Myocyte (in vitro differentiated cells): ENCODE results near the gene PKMYT1. TPM values are rescaled to one million over a fixed set of nuclear protein-coding genes. Genes with fewer than 3 reads are reported as not detected.

Experiments
- DNase-seq: peaks from one replicate; pipeline ENCODE4 v3.0.0-alpha.2; 2012; ENCODE audit warnings: low read depth
- polyA plus RNA-seq: library from polyadenylated mRNA; unstranded; fragments of >200 nt; gene quantifications from one replicate; pipeline ENCODE4 v1.2.1, GENCODE V29; 2012; ENCODE audit warnings: missing spikeins
- total RNA-seq: library from RNA; depleted of rRNA; stranded (reverse); fragments of >200 nt; gene quantifications from 2 replicates; pipeline ENCODE4 v1.2.3, GENCODE V29; 2014

The PKMYT1 gene
- 0.53 and 6.7 TPM in 2 replicates for total RNA-seq
- polyA plus RNA-seq, result 6.0 TPM

DNA sequence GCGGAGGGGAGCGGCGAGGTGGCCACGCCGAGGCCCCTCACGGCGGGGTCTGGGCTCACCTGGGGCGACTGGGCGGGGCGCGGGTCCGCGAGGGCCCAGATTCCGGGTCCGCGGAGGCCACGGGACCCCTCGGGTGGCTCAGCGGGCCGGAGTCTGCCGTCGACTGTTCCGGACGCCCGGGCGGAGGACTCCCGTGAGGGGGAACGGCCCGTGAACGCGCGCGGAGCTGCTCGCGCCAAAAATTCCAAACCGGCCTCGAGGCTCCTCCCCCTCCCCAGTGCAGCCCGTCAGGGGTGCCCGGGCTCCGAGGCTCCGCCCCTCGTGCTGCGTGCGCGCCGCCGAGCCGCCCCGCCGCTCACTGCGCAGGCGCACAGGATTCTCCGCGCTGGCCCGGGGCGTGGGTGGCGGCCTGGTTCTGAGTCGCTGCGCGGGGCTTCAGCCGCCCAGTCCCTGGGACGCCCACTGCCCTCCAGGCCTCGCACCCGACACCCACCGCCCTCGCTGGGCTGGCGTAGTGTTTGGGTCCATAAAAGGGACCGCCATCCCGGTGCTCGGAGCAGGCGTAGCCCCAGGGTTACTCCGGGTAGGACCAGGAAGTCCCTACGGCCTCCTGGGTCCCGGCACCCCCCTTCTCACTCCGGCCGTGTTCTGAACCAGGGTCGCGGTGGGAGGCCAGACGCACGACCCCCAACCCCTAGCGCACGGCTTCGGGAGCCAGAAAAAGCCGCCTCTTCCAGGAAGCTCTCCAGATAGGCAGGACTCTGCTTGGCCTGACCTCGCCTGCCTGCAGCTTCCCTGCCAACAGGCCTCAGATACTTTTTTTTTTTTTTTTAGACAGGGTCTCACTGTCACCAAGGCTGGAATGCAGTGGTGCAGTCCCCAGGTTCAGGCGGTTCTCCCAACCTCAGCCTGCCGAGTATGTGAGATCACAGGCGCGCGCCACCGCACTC, at the start of gene PKMYT1:
Gene PKMYT1, minus strand, starts transcription at position 220 of the 950 bp plus-strand sequence. CDS start 789 bp downstream, outside the sequence.
- peak; percentile 89 for DNase-seq

DNA sequence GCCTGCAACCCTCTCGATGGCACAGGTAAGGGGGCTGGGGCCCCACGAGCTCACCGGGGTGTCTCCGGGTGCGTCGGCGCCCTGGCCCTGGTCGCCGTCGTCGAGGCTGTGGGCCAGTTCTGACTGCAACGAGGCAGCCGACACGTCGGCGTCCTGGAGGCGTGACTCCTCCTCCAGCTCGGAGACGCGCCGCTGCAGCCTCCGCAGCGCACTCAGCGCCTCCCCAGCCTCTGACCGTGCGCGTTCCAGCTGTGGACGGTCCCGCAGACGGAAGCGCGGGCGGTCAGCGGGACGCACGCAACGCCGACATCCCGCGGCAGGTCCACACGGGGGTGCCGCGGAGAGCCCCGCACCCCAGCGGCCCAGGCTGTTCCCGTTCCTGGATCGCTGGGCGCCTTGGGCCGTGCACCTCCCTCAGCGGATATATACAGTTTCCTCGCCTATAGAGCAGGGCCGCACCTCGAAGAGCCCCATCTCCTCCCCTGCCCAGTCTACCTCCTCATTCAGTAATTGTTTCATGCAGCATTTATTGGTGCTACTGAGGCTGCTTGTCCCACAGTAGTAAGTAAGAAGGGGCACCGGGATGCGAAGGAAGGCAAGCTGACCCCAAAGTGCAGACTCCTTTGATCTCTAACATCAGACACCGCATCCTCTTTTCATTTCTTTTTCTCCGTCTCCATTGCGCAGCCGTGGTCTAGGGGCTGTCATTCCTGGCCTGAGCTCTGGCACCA, 49.4 kb upstream of the PKMYT1 start:
- no peak for DNase-seq

DNA sequence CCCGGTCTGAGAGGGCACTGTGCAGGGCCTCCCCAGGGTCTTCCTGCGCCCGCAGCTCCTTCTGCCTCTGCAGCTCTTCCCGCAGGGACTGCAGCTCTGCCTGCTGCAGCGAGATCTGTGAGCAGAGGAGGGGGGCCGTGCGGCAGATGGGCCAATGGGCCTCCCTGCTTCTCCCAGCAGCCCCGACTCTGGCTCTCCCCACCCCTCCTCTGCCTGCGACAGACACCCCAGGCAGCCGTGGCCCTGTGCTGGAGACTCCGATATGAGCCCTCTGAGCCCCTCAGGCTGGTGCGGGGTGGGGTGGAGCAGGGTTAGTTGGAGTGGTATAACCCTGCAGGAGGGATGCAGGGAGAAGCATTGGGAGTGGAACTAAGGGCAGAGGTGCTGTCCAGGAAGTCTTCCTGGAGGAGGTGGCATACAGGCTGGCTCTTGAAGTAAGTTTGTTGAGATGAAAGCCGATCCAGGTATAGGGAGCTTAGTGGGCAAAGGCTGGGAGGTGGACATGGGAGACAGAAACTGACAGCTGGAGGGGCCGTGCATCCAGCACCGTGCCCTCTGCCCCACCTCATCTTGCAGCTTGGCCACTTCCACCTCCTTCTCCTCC, 48.6 kb upstream of the PKMYT1 start:
- no peak for DNase-seq

DNA sequence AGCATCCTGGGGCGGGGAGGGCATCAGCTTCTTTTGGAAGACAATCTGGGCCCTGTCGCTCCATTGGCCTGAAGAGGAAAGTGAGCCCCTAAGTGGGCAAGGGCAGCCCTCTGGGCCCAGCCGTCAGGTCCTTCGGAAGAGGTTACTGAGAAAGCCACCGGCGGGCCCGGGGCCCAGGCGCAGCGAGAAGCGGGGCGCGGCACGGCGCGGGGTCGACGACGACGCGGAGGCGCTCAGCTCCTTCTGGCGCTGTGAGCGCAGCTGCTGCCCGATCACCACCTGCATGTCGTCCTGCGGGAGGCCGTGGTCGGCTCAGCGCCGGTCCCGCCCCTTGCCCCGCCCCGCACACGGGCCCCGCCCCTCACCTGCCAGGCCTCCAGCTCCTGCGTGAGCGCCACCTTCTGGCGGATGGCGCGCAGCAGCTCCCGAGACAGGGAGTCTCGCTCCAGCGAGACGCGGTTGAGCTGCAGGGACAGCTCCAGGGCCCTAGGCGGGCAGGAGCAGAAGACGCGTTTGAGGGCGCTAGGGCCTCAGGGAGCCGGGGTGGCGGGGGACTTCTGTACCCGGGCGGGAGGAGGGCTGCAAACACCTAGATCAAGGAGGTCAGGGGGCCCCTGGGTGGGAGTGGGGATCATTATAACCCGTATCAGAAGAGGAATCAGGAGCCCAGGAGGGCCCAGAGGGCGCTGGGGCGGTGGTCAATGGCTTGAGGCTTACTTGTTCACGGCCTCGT, 47.9 kb upstream of the PKMYT1 start:
- no peak for DNase-seq

DNA sequence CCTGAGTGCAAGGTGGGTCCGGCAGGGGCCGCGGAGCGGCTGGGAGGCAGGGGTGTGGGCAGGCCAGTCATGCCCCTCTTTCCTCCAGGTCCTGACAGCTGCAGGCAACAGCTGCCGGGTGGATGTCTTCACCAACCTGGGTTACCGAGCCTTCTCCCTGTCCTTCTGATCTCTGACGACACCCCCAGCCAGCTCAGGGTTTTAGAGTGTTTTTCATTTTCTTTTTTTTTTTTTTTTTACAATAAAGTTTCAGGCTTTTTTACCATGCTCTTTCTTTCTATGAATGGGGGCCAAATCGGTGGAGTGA, 47.2 kb upstream of the PKMYT1 start:
- peak; percentile 20 for DNase-seq

DNA sequence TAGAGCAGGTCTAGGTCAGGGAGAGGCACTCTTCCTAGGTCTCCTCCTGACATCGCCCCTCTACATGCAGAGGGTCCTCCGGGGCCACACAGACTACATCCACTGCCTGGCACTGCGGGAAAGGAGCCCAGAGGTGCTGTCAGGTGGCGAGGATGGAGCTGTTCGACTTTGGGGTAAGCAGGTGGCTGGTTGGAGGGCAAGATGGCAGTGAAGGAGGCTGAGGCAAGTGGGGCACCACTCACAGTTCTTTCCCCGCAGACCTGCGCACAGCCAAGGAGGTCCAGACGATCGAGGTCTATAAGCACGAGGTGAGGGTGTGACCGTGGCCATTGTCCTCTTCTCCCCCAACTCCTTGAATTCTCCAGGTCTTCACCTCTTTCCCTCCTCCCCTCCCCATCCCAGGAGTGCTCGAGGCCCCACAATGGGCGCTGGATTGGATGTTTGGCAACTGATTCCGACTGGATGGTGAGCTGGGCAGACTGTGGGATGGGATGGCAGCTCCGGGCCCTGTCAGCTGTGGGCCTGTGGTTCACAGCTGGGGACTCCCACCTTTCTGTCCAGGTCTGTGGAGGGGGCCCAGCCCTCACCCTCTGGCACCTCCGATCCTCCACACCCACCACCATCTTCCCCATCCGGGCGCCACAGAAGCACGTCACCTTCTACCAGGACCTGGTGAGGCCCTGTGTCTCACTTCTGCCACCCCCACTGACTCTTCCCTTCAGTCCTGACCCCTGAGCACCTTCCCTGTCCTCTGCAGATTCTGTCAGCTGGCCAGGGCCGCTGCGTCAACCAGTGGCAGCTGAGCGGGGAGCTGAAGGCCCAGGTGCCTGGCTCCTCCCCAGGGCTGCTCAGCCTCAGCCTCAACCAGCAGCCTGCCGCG, 46.6 kb upstream of the PKMYT1 start:
- no peak for DNase-seq

DNA sequence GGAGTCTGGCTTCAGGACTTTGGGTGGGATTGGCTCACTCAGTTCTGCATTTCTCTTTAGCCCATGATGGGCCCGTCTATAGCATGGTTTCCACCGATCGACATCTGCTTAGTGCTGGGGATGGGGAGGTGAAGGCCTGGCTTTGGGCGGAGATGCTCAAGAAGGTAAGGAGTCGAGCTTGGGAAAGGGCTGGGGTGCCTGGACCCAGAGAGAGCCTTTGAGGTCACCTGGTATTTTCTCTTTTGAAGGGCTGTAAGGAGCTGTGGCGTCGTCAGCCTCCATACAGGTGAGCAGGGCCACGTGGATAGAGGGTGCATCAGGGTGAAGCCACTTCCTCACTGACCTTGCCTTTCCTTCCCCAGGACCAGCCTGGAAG, 45.7 kb upstream of the PKMYT1 start:
- DNase-seq, result no peak

DNA sequence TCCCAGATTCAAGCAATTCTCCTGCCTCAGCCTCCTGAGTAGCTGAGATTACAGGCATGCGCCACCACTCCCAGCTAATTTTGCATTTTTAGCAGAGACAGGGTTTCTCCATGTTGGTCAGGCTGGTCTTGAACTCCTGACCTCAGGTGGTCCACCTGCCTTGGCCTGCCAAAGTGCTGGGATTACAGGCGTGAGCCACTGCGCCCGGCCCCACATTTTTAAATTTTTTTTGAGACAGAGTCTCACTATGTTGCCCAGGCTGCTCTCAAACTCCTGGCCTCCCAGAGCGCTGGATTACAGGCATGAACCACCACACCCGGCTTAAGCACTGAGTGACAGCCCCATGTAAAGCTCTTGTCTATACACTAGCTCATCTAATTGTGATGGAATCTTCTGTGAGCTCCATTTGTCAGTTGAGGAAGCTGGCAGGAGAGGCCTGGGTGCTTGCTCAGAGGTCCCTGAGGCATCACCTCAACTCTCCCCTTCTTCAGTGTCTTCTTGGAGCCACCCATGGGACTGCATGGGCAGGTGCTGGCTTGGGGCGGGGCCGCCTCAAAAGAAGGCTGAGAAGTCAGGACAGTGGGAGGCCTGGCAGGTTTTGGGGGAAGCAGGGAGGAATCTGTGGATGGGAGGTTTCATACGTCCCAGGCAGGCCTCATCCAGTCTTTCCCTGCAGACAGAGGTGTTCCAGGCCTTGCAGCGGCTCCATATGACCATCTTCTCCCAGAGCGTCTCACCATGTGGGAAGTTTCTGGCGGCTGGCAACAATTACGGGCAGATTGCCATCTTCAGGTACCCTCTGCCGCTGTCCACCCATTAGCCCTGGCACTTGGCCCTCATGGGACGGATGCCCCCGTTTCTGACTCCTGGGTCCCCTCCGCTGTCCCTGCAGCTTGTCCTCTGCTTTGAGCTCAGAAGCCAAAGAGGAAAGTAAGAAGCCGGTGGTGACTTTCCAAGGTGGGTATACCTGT, 45.1 kb upstream of the PKMYT1 start:
- DNase-seq, result no peak

DNA sequence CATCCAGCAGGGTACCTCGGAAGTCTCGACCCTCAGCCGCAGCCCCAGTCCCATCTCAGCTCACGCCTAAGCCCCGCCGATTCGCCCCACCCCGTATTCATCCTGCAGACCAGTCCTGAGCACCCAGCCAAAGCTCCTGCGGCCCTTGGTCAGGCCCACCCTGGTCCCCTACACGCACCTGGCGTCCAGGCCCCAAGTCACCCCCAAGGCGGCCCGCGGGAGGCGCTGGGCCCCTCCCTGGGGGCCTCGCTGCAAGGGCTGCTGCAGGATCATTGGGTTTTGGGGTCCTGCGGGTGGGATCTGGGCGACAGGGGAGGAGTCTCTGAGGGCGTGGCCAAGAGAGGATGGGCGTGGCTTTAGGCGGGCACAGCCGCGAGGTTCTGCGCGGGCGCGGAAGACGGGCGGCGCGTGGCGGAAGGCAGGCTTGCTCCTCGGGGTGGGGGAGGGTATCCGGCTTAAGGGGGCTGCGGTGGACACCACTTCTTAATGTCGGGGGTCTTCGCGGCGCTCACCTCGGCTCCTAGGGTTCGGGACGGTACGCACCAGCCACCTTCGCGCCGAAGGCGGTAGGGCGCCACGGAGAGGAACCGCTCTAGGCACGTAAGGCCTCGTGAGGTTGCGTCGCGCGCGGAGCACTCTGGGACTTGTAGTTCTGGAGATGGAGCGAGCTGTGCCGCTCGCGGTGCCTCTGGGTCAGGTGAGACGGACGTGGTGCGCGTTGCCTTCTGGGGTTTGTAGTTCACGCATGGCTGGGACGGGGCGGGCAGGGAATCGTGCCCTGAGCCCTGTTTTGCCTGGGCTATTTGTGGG, 43.6 kb upstream of the PKMYT1 start, which contains the start of the genes HCFC1R1 and THOC6:
Gene HCFC1R1, minus strand, starts transcription at position 274 of the 810 bp plus-strand sequence. Its CDS starts 1 bp downstream, at position 273.
Gene THOC6, plus strand, starts transcription at position 367 of the 810 bp plus-strand sequence. Its CDS starts 292 bp downstream, at position 659.
- DNase-seq, result peak; percentile 98

DNA sequence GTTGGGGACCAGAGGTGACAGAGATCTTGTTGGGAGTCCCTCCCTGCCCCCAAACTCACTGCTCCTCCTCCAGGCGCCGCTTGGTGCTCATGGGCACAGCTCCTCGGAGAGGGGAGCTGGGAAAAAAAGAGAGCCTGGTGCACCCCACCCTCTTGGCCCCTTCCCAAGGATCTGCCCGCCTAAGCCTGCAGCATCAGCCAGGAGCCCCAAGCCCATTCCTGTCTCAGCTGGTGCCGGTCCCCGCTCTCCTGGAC, 43.1 kb upstream of the PKMYT1 start:
- peak; percentile 90 for DNase-seq

DNA sequence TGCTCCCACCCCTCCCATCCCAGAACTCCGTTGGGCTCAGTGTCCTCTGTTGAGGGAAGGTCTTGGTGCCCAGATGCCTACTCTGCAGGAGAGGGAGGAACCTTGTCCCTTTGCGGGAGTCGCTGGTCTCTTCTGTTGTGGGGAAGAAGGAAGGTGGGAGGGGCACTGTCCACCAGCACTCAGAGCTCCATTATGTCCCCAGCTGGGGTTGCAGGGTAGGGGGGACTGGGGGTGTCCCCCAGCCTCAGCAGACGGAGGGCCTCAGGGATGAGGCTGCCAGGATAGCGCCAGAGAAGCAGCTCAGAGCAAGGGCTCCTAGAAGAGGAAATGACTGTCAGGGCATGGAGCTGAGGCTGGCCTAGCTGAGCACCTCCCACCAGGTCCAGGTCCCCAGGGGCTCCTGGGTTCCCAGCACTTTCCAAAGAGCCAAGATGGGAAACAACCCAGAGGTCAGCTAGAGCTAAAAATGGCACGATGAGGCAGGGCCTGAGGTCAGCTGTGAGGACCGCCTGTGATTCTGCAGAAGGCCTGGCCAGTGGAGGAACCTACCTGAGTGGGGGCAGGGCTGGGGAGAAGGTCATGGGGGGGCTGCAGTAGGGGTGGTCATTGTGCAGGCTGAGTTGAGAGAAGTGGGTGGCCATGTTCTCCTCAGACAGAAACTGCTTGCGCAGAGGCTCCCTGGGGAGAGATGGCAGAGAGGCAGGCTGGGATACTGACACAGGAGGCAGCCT, 42.6 kb upstream of the PKMYT1 start:
- DNase-seq, result peak; percentile 90

DNA sequence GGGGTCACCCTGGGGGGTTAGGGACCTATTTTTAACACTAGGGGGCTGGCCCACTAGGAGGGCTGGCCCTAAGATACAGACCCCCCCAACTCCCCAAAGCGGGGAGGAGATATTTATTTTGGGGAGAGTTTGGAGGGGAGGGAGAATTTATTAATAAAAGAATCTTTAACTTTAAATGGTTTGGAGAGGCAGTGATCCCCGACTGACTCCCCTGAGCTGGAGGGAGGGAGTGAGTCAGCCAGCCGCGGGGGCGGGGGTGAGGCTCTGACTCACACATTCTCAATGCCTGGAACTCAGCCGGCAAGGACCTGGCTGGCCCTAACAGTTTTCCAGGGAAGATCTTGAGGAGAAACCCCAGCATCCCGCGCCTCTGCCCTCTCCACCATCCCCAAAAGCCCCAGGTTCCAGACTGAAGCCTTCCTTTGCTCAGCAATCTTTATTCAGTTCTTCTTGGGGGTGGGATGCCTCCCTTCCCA, 42.0 kb upstream of the PKMYT1 start:
- DNase-seq, result peak; percentile 96

DNA sequence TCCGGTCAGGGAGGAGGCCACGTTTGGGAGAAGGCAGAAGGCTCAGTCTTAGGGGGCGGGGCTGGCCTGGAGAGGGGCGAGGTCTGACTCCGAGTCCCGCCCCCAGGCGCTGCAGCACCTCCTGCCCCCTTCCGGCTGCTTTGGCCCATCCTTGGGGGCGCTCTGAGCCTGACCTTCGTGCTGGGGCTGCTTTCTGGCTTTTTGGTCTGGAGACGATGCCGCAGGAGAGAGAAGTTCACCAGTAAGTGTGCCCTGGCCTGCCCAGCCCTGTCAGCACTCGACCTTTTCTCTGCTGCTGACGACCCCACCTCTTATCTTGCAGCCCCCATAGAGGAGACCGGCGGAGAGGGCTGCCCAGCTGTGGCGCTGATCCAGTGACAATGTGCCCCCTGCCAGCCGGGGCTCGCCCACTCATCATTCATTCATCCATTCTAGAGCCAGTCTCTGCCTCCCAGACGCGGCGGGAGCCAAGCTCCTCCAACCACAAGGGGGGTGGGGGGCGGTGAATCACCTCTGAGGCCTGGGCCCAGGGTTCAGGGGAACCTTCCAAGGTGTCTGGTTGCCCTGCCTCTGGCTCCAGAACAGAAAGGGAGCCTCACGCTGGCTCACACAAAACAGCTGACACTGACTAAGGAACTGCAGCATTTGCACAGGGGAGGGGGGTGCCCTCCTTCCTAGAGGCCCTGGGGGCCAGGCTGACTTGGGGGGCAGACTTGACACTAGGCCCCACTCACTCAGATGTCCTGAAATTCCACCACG, 41.4 kb upstream of the PKMYT1 start:
- DNase-seq, result peak; percentile 98

DNA sequence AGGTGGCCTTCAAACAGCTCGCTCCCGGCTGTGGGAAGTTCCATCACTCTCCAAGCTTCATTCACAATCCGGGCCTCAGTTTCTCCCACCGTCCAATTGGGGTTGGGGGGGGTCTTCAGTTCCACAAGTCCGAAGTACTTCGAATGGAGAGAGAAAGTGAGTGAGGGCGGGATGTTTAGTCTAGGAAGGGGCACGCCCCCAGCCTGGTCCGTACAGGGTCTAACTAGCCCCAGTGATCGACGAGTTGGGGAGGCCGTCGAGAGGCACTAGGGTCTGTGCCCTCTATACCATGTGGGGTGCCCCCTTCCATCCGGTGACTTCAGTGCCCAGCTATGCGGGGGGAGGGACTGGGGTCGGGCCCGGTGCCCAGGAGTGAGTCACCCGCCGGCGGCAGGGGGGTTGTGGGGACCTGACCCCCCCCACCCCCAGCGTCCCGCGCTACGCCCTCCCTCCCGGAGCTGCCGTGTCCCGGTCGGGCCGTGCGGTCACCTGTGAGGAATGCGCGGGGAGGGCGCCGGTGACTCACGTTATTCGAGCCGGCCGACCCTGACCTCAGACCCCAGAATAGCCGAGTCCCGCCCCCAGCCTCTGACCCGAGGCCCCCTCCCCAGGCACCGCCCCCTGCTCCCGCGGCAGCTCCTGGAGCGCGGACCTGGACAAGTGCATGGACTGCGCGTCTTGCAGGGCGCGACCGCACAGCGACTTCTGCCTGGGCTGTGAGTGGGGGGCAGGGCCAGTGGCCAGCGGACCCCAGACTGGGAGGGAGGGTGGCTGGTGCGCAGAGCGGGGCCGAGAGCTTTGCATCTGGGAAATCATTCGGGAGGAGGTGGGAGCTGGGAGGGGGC, 40.6 kb upstream of the PKMYT1 start:
- DNase-seq, result peak; percentile 91

DNA sequence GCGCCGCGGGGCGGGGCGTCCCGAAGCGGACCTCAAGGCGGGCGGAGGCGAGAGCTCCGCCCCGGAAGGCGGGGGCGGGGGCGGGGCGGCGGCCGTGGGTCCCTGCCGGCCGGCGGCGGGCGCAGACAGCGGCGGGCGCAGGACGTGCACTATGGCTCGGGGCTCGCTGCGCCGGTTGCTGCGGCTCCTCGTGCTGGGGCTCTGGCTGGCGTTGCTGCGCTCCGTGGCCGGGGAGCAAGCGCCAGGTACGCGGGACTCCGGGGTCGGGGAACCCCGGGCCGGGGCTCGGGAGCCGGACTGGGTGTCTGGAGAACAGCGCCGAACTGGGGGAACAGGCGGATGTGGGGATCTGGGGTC, 40.0 kb upstream of the PKMYT1 start, which contains the start of gene TNFRSF12A:
Gene TNFRSF12A, plus strand, starts transcription at position 122 of the 357 bp plus-strand sequence. Its CDS starts 30 bp downstream, at position 152.
- peak; percentile 79 for DNase-seq
